Right atrium auricular region (tissue), 2 donors: ENCODE results near the gene LEMD3. TPM values are rescaled to one million over a fixed set of nuclear protein-coding genes. Genes with fewer than 3 reads are reported as not detected.

Source experiments
- DNase-seq: peaks from one replicate; pipeline ENCODE4 v3.0.0-alpha.2; 2019; ENCODE audit warnings: low spot score
- H3K27ac ChIP-seq, 2 donors: fragments of 200-600 bp; sonication (generic); 1 replicate in 1 of 2; 2 replicates in 1 of 2; pipeline ENCODE4 v1.5.1; 2016 to 2019
- H3K27me3 ChIP-seq, 2 donors: fragments of 200-600 bp; sonication (generic); one replicate each; pipeline versions ENCODE4 v1.5.1 to v1.6.0; 2017 to 2019
- H3K36me3 ChIP-seq: fragments of 200-600 bp; sonication (generic); one replicate; pipeline ENCODE4 v1.5.1; 2016
- H3K4me1 ChIP-seq, 2 donors: fragments of 200-600 bp; sonication (generic); one replicate each; pipeline versions ENCODE4 v1.5.1 to v1.6.0; 2017 to 2019
- H3K4me3 ChIP-seq, 2 donors: fragments of 200-600 bp; sonication (generic); 1 replicate in 1 of 2; 2 replicates in 1 of 2; pipeline ENCODE4 v1.5.1; 2017 to 2019; ENCODE audit warnings: mild to moderate bottlenecking in 1 of 2, moderate library complexity in 1 of 2
- H3K9me3 ChIP-seq, 2 donors: fragments of 200-600 bp; sonication (generic); one replicate each; pipeline ENCODE4 v1.5.1; 2019
- total RNA-seq, 2 donors: library from RNA; depleted of rRNA; stranded (reverse); fragments of >200 nt; gene quantifications; one replicate each; pipeline ENCODE4 v1.1.0, GENCODE V29; 2016
- TF ChIP-seq, protein P1 (sequence below), 2 donors: fragments of 200-600 bp; sonication (generic); IDR thresholded peaks; one replicate each; pipeline ENCODE4 v1.5.1; 2019; ENCODE audit warnings: antibody characterized with exemption in 2 of 2

LEMD3 gene
- total RNA-seq, 2 donors from 2014 or later = 11.3 to 14.0 TPM

DNA sequence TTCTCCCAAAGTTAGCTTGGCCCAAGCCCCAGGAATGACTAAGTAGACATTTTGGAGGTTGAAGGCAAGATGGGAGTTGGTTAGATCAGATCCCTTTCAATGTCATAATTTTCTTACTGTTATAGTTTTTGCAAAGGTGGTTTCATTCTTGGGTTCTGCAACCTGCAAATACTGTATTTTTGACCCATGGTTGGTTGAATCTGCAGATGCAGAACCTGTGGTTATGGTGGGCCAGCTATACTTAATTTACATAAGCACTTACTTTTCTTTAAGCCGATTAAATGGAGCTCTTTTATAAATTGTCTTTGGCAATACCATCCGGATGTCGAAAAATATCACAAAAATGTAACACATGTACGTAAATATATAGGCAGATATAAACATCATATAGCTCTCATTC is 25.6 kb downstream of the LEMD3 start:
- TF ChIP-seq, protein P1, sequence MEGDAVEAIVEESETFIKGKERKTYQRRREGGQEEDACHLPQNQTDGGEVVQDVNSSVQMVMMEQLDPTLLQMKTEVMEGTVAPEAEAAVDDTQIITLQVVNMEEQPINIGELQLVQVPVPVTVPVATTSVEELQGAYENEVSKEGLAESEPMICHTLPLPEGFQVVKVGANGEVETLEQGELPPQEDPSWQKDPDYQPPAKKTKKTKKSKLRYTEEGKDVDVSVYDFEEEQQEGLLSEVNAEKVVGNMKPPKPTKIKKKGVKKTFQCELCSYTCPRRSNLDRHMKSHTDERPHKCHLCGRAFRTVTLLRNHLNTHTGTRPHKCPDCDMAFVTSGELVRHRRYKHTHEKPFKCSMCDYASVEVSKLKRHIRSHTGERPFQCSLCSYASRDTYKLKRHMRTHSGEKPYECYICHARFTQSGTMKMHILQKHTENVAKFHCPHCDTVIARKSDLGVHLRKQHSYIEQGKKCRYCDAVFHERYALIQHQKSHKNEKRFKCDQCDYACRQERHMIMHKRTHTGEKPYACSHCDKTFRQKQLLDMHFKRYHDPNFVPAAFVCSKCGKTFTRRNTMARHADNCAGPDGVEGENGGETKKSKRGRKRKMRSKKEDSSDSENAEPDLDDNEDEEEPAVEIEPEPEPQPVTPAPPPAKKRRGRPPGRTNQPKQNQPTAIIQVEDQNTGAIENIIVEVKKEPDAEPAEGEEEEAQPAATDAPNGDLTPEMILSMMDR (IDR thresholded peaks at IDR 0.05) = no peak
- H3K27ac ChIP-seq = peak overlapping the region; percentile 41 to 72
- no peaks in the 10 kb centered on the region for H3K27me3 ChIP-seq
- H3K36me3 ChIP-seq = no peaks in the 10 kb centered on the region
- no peak overlapping the region for H3K4me3 ChIP-seq
- peaks cover 0 to 10% of the 10 kb centered on the region in 2 donors for H3K4me1 ChIP-seq
- DNase-seq = no peak
- peaks cover 0 to 8% of the 10 kb centered on the region in 2 donors for H3K9me3 ChIP-seq

DNA sequence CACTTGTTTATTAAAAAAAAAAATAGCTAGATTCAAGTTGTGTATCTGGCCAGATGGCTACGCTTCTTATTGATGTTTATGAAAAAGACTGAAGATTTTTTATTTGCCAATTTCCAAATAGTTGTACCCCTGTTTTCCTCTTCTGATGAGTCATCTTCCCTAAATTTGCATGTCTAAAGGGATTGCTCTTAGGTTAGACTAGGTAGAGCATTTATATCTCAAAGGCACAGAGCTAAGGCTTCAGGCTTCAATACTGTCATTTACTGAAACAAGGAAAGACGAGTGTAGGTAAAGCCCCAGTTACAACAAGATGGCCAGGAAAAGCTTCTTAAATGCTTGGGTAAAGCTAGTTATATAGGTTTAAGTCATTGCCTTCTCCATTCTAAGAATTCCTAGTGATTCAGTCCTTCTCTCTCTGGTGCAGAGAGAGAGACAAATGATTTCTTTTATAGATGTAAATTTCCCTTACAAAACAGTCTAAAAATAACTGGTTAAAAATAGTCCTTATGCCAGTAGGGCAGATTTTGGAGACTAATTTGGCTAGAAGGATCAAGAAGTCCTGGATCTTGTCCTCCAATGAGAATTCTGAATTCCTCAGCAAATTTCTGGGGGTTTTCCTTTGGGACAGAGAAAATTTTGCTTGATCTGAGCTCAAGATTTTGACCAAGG is 26.1 kb downstream of the LEMD3 start:
- H3K4me3 ChIP-seq = no peak overlapping the region
- TF ChIP-seq, protein P1 (IDR thresholded peaks at IDR 0.05) = no peak
- peaks cover 0 to 10% of the 10 kb centered on the region in 2 donors for H3K4me1 ChIP-seq
- H3K9me3 ChIP-seq = peaks cover 0 to 8% of the 10 kb centered on the region in 2 donors
- DNase-seq = no peak
- no peaks in the 10 kb centered on the region for H3K36me3 ChIP-seq
- peak overlapping the region; percentile 41 to 72 for H3K27ac ChIP-seq
- no peaks in the 10 kb centered on the region for H3K27me3 ChIP-seq

DNA sequence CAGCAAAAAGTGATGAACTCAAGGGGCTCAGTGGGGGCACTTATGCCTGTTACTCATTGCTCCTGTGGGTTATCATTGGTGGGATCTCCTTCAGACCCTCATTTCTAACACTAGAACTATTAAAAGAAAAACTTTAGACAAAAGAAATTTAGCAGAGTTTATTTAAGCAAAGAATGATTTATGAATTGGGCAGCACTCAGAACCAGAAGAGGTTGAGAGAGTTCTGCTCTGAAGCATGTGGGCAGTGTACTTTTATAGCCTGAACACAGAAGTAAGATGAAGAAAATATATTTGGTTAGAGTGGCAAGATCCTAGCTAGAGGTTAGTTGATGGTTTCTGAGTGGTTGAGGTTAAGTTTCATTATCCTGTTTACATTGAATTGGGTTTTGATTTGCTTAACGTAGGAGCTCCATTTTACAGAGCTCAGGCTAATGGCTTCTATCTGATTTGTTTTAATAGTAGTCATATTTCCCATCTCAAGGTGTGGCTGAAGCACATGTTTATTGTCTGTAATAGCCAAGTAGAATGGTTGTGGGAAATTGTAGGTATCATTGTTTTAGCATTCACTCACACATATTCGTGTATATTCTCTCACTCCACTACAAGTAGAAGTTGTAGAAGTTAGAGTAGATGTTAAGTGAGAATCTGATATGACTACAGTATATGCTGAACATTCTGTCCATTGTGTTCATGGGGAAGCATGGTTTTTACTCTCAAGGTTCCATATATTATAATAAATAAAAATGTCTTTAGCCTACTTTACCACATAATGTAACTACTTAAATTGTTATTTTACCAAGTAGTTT is 27.6 kb downstream of the LEMD3 start:
- no peaks in the 10 kb centered on the region for H3K36me3 ChIP-seq
- peaks cover 0 to 8% of the 10 kb centered on the region in 2 donors for H3K9me3 ChIP-seq
- no peak for DNase-seq
- H3K4me1 ChIP-seq = peaks cover 0 to 10% of the 10 kb centered on the region in 2 donors
- no peak overlapping the region for H3K4me3 ChIP-seq
- TF ChIP-seq, protein P1 (IDR thresholded peaks at IDR 0.05) = no peak
- no peaks in the 10 kb centered on the region for H3K27me3 ChIP-seq
- no peak overlapping the region for H3K27ac ChIP-seq

DNA sequence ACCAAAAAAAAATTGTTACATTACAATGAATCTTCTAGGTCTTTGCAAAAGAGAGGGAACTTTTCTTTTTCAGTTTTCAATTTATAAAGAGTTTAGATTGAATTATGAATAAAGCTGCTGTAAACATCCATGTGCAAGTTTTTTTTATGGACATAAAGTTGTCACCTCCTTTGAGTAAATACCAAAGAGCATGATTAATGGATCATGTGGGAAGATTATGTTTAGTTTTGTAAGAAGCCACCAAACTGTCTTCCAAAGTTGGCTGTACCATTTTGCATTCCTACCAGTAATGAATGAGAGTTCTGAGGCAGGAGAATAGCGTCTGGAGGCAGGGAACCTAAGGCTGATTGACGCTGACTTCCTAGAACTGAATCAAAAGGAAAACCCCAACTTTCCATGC is 30.2 kb downstream of the LEMD3 start:
- H3K9me3 ChIP-seq = peaks cover 0 to 8% of the 10 kb centered on the region in 2 donors
- no peak overlapping the region for H3K4me3 ChIP-seq
- TF ChIP-seq, protein P1 (IDR thresholded peaks at IDR 0.05) = no peak
- no peaks in the 10 kb centered on the region for H3K36me3 ChIP-seq
- DNase-seq = no peak
- H3K4me1 ChIP-seq = peaks cover 0 to 4% of the 10 kb centered on the region in 2 donors
- H3K27ac ChIP-seq = no peak overlapping the region
- no peaks in the 10 kb centered on the region for H3K27me3 ChIP-seq

DNA sequence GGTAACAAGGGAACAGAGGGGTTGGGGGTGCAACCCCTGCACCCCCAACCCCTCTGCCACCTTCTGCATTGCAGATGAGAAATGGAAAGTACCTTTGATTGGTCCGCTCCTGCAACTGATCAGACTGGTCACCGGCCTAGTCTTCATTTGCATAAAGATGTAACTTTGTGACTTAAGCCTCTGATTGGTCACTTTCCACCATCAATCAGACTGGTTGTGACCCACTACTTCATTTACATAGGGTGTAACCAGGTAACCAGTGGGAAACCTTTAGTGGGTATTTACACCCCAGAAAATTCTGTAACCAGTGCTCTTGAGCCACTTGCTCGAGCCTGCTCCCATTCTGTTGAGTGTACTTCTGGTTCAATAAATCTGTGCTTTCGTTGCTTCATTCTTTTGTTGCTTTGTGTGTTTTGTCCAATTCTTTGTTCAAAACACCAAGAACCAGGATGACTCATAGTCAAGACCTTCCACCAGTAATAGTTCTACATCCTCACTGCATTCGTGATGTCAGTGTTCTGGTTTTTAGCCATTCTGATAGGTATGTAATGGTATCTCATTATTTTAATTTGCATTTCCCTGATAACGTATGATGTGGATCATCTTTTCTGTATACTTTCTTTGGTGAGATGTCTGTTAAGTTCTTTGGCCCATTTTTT is 30.8 kb downstream of the LEMD3 start:
- Histone ChIP-seq H3K27ac (no peak overlapping the region), H3K4me1 (peaks cover 0 to 1% of the 10 kb centered on the region in 2 donors), H3K27me3 (no peaks in the 10 kb centered on the region), H3K36me3 (no peaks in the 10 kb centered on the region), H3K9me3 (peaks cover 0 to 8% of the 10 kb centered on the region in 2 donors), H3K4me3 (no peak overlapping the region)
- TF ChIP-seq, protein P1 (IDR thresholded peaks at IDR 0.05) = no peak
- no peak for DNase-seq
